Measurements from ENCODE around the gene USP24. TPM values are rescaled to one million over a fixed set of nuclear protein-coding genes. Genes with fewer than 3 reads are reported as not detected.

The USP24 gene
- total RNA-seq, 1 donor from 2014 or later = 37.7 TPM

DNA sequence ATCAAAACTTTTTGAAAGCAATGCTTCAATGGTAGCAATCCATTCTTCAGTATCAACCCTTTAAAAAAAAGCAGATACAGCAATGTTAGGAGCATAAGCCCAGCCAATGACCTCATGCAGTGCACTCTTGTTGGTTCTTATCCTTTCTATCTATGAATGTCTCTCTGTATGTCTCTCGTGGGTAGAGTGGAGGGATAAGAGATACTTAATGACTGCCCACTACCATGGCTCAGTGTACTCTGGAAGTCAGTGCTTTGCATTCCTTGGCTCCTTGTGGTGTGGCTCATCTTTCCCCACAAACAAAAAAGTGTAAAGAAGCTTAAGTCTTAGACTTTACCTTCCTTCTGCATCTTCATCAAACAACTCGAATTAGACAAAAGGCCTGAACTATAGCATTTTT, 125.5 kb downstream of the USP24 start:
- Mint-ChIP-seq H3K9me3 (ENCODE audit: unreplicated experiment) (no peaks in the 10 kb centered on the region), H3K27me3 (ENCODE audit: unreplicated experiment) (no peaks in the 10 kb centered on the region), H3K27ac (ENCODE audit: unreplicated experiment) (no peak overlapping the region), H3K36me3 (ENCODE audit: low read depth, unreplicated experiment) (peaks cover 46% of the 10 kb centered on the region), H3K4me1 (ENCODE audit: unreplicated experiment) (peaks cover 5% of the 10 kb centered on the region), H3K4me3 (ENCODE audit: unreplicated experiment) (peak overlapping the region; percentile 6)
- TF ChIP-seq, protein P1, sequence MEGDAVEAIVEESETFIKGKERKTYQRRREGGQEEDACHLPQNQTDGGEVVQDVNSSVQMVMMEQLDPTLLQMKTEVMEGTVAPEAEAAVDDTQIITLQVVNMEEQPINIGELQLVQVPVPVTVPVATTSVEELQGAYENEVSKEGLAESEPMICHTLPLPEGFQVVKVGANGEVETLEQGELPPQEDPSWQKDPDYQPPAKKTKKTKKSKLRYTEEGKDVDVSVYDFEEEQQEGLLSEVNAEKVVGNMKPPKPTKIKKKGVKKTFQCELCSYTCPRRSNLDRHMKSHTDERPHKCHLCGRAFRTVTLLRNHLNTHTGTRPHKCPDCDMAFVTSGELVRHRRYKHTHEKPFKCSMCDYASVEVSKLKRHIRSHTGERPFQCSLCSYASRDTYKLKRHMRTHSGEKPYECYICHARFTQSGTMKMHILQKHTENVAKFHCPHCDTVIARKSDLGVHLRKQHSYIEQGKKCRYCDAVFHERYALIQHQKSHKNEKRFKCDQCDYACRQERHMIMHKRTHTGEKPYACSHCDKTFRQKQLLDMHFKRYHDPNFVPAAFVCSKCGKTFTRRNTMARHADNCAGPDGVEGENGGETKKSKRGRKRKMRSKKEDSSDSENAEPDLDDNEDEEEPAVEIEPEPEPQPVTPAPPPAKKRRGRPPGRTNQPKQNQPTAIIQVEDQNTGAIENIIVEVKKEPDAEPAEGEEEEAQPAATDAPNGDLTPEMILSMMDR (IDR thresholded peaks at IDR 0.05; ENCODE audit: unreplicated experiment) = no peak
- DNase-seq (ENCODE audit: low spot score) = no peak

DNA sequence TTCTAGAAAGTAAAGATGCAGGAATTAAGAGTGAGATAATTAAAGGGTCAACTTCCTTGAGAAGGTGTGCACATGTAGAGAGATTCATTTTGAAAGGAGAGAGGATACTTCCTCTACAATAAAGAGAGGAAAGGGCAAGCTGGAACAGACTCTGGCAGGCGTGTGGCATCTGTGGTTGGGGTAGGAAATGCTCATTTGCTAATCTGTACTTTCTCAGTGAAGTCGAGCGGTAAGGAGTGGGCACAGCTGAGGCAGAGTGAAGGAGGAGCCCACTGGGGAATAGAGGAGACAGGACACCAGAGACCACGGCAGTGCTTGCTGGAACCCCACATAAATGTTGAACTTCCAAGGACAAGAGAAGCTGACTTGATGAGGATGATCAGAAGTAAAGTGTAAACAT, 126.8 kb downstream of the USP24 start:
- peaks cover 41% of the 10 kb centered on the region for H3K36me3 Mint-ChIP-seq (ENCODE audit: low read depth, unreplicated experiment)
- H3K4me3 Mint-ChIP-seq (ENCODE audit: unreplicated experiment) = no peak overlapping the region
- H3K9me3 Mint-ChIP-seq (ENCODE audit: unreplicated experiment) = no peaks in the 10 kb centered on the region
- peak overlapping the region; percentile 1 for H3K27ac Mint-ChIP-seq (ENCODE audit: unreplicated experiment)
- H3K4me1 Mint-ChIP-seq (ENCODE audit: unreplicated experiment) = peaks cover 5% of the 10 kb centered on the region
- TF ChIP-seq, protein P1 (IDR thresholded peaks at IDR 0.05; ENCODE audit: unreplicated experiment) = no peak
- DNase-seq (ENCODE audit: low spot score) = no peak
- H3K27me3 Mint-ChIP-seq (ENCODE audit: unreplicated experiment) = no peaks in the 10 kb centered on the region

DNA sequence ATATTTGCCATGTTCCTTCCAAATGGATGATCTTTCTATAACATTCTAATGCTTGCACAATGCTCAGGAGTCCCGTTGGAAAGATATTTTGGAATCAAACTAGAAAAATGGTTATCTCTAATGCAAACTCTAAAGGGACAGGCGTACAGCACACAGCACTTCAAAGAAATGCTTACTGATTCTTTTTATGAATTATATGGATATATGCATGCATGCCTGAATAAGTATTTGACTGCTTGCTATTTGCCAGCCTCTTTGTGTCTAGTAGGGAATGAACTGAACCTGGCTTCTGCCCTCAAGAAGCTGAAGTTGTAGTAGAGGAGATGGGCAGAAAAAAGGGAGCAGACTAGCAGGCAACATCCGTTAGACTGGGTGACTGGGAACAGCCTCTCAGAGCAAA, 127.7 kb downstream of the USP24 start:
- TF ChIP-seq, protein P1 (IDR thresholded peaks at IDR 0.05; ENCODE audit: unreplicated experiment) = no peak
- H3K4me1 Mint-ChIP-seq (ENCODE audit: unreplicated experiment) = peaks cover 5% of the 10 kb centered on the region
- H3K27ac Mint-ChIP-seq (ENCODE audit: unreplicated experiment) = no peak overlapping the region
- H3K27me3 Mint-ChIP-seq (ENCODE audit: unreplicated experiment) = no peaks in the 10 kb centered on the region
- no peaks in the 10 kb centered on the region for H3K9me3 Mint-ChIP-seq (ENCODE audit: unreplicated experiment)
- DNase-seq (ENCODE audit: low spot score) = no peak
- no peak overlapping the region for H3K4me3 Mint-ChIP-seq (ENCODE audit: unreplicated experiment)
- peaks cover 38% of the 10 kb centered on the region for H3K36me3 Mint-ChIP-seq (ENCODE audit: low read depth, unreplicated experiment)

DNA sequence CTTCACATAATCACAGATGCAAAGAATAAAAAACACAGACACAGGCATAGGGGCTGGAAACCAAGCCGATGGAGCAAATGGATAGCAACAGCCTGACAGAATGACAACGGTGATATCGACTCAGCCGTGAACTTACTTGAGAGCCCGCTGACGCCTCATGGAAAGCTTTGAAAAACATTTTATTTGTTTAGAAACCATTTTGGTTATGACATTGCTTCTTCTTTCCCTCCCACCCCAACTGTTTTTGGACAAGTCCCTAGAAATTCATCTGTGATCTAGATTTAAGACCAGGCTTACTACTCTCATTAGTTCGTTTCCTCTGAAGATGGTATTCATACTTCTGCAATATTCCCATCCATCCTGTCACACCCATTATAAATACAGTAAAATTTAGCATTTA, 130.9 kb downstream of the USP24 start:
- Mint-ChIP-seq H3K27me3 (ENCODE audit: unreplicated experiment) (no peaks in the 10 kb centered on the region), H3K4me3 (ENCODE audit: unreplicated experiment) (no peak overlapping the region), H3K4me1 (ENCODE audit: unreplicated experiment) (peaks cover 5% of the 10 kb centered on the region), H3K9me3 (ENCODE audit: unreplicated experiment) (no peaks in the 10 kb centered on the region), H3K27ac (ENCODE audit: unreplicated experiment) (no peak overlapping the region), H3K36me3 (ENCODE audit: low read depth, unreplicated experiment) (peaks cover 32% of the 10 kb centered on the region)
- TF ChIP-seq, protein P1 (IDR thresholded peaks at IDR 0.05; ENCODE audit: unreplicated experiment) = no peak
- DNase-seq (ENCODE audit: low spot score) = no peak

DNA sequence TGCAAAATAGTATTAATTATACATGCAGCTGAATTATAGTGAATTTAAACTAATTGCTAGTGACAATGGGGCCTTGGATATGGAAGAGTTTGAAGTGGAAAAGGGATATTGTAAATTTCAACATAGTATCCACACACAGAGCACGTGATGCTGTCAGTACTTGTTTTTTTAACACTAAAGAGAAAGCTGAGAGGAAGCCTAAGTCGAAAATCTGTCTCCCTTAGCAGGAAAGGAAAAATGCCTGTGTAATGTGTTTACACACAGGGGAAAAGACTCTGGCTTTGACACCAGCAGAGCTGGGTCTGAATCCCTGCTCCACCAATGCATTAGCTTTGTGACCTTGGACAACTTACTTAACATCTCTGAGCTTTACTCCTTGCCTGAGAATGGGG, 133.3 kb downstream of the USP24 start:
- Mint-ChIP-seq H3K4me1 (ENCODE audit: unreplicated experiment) (no peaks in the 10 kb centered on the region), H3K36me3 (ENCODE audit: low read depth, unreplicated experiment) (peaks cover 18% of the 10 kb centered on the region), H3K27me3 (ENCODE audit: unreplicated experiment) (peaks cover 2% of the 10 kb centered on the region), H3K9me3 (ENCODE audit: unreplicated experiment) (no peaks in the 10 kb centered on the region), H3K4me3 (ENCODE audit: unreplicated experiment) (no peak overlapping the region), H3K27ac (ENCODE audit: unreplicated experiment) (no peak overlapping the region)
- DNase-seq (ENCODE audit: low spot score) = no peak
- TF ChIP-seq, protein P1 (IDR thresholded peaks at IDR 0.05; ENCODE audit: unreplicated experiment) = no peak

Data from endothelial cell (in vitro differentiated cells).